Epithelial cell of alveolus of lung (primary cell): ENCODE data around the gene TMSB15A. TPM values are rescaled to one million over a fixed set of nuclear protein-coding genes. Genes with fewer than 3 reads are reported as not detected.

Experiments
- total RNA-seq: library from RNA; depleted of rRNA; stranded (reverse); fragments of >200 nt; gene quantifications from 2 replicates; pipeline ENCODE4 v1.2.1, GENCODE V29; 2015

TMSB15A gene
- 19.2 and 26.8 TPM in 2 replicates for total RNA-seq

DNA sequence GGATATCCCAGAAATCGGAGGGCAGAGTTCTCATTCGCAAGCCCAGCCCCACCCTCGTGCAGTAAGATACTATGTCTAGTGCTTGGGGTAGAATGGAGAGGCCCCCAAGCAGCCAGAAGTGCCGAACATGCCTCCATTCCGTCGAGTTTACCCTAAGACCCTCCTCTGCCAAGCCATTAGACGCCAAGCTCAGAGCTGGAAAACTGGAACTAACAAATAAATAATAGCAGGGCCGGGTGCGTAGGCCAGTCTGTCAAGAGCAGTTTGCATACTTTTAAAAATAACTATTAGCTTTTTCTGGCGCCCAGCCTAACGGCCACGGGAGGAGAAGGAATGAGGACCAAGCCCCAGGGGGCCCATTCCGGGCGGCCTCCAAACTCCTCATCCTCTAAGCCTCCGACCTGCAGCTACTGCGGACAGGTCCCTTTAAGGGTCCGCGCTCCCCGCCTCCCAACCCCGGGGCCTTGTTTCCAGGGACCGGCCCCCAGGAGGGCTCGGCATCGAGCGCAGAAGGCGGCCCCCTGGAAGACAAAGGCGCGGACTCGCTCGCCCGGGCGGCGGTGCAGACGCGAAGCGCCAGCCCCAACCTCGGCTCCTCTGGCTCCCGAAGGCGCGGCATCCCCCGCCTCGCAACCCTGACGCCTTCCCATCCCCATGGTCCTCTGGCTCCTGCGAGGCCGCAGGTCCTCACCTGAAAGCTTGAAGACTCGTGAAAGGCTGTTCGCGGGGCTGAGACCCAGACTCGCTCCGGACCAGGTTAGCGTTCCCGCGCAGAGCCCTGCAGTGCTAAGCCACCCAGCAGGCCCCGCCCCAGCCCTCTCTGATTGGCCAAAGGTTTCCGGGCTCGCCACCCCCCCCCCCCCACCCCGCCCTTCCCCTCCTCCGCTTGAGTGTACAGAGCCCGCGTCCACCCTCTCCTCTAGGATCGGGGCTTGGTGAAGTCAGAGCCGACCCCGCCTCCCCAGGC is at the start of gene TMSB15A:
TMSB15A (minus strand) TSS at position 765 of the 967 bp plus-strand sequence.

DNA sequence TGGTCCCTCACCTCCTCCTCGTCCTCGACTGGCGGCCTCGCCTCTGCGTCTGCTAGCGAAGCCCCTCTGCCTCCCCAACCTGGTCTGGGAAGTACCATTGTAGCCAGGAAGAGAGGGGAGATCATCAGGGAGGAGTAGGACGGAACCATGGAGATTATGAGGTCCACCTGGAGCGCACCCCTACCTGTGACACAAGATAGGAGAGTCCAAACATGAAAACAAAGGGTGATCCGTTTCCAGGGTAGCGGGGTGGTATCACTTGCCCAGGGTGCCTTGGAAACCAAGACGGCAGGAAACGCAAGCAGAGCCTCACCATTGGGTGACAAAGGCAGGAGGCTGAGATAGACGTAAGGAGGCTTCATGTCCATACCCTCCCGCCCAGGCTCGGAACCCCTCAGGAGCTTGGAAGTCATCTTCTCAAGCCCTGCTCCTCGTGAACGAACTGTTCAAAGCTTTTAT is 44.7 kb downstream of the TMSB15A start, which contains the start of gene TCP11X2:
TCP11X2 (minus strand) TSS at position 51 of the 459 bp plus-strand sequence.

Other genes starting within 250 kb of the TMSB15A start
- not detected in 2 replicates for gene NXF2B, start 76.7 kb downstream of the TMSB15A start, total RNA-seq
- gene TCP11X2, start 44.9 kb downstream of the TMSB15A start, total RNA-seq = not detected in 2 replicates
- 8.1 and 19.2 TPM in 2 replicates for gene ARMCX5, start 82.8 kb upstream of the TMSB15A start, total RNA-seq
- gene GPRASP1, start 134.7 kb upstream of the TMSB15A start, total RNA-seq = 0.65 and 1.2 TPM in 2 replicates
- gene GPRASP2, start 195.7 kb upstream of the TMSB15A start, total RNA-seq = 11.5 and 13.4 TPM in 2 replicates
- gene GPRASP3, start 204.0 kb upstream of the TMSB15A start, total RNA-seq = 1.6 and 4.2 TPM in 2 replicates